ENCODE measurements around the gene BPGM.

Gene BPGM

GRCh38 chr7:134720091-134720935 lies 73.7 kb downstream of the BPGM start:
- no peaks in the 10 kb centered on the region for H3K36me3 ChIP-seq (ENCODE audit: control insufficient read depth in 2 of 2, insufficient read depth in 2 of 2, low read length in 2 of 2)
- no peaks in the 10 kb centered on the region for H3K27me3 ChIP-seq (ENCODE audit: control insufficient read depth in 1 of 2, insufficient read depth in 2 of 2, low read length in 2 of 2)
- H3K27ac ChIP-seq (ENCODE audit: low read length): peak overlapping the region; percentile 69
- H3K9ac ChIP-seq (ENCODE audit: low read length in 2 of 2): no peak overlapping the region
- H3K9me3 ChIP-seq (ENCODE audit: control insufficient read depth in 2 of 2, low read length in 2 of 2): no peaks in the 10 kb centered on the region
- peaks cover 18% of the 10 kb centered on the region for H3K4me1 ChIP-seq (ENCODE audit: control insufficient read depth, insufficient read depth, low read length)
- no peak overlapping the region for H3K4me3 ChIP-seq (ENCODE audit: low read length in 2 of 2)

GRCh38 chr7:134721171-134721570 lies 74.5 kb downstream of the BPGM start:
- Histone ChIP-seq H3K9ac (ENCODE audit: low read length in 2 of 2) (no peak overlapping the region), H3K27ac (ENCODE audit: low read length) (peak overlapping the region; percentile 69), H3K4me1 (ENCODE audit: control insufficient read depth, insufficient read depth, low read length) (peaks cover 18% of the 10 kb centered on the region)

GRCh38 chr7:134722786-134723322 lies 76.2 kb downstream of the BPGM start:
- Histone ChIP-seq H3K27me3 (ENCODE audit: control insufficient read depth in 1 of 2, insufficient read depth in 2 of 2, low read length in 2 of 2) (no peaks in the 10 kb centered on the region), H3K4me1 (ENCODE audit: control insufficient read depth, insufficient read depth, low read length) (peaks cover 18% of the 10 kb centered on the region), H3K27ac (ENCODE audit: low read length) (peak overlapping the region; percentile 37)

More at GRCh38 chr7:134721171-134721570, 74.5 kb downstream of the BPGM start:
- Histone ChIP-seq H3K4me3 (ENCODE audit: low read length in 2 of 2) (no peak overlapping the region), H3K36me3 (ENCODE audit: control insufficient read depth in 2 of 2, insufficient read depth in 2 of 2, low read length in 2 of 2) (no peaks in the 10 kb centered on the region), H3K27me3 (ENCODE audit: control insufficient read depth in 1 of 2, insufficient read depth in 2 of 2, low read length in 2 of 2) (no peaks in the 10 kb centered on the region), H3K9me3 (ENCODE audit: control insufficient read depth in 2 of 2, low read length in 2 of 2) (no peaks in the 10 kb centered on the region)

DNA sequence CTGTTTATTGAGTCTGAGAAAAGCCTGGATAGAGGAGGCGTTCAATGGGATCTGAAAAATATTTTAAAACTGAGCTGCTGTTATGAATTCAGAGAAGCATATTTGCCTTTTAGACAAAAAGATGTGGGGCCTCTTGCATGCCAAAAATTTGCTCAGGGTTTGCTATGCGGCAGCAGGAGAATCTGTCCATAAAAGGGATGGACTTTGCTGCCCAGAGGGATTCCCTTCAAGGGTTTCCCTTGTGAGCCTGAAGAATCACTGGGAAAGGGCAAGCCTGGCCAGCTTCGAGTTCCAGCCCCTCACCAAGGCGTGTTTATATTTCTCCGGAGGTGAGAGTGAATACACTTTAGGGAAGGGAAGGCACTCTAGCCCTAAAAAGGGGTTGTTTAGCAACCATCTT lies 77.2 kb downstream of the BPGM start:
- H3K27ac ChIP-seq (ENCODE audit: low read length): peak overlapping the region; percentile 74

More at GRCh38 chr7:134722786-134723322, 76.2 kb downstream of the BPGM start:
- no peak overlapping the region for H3K9ac ChIP-seq (ENCODE audit: low read length in 2 of 2)
- no peaks in the 10 kb centered on the region for H3K36me3 ChIP-seq (ENCODE audit: control insufficient read depth in 2 of 2, insufficient read depth in 2 of 2, low read length in 2 of 2)
- H3K9me3 ChIP-seq (ENCODE audit: control insufficient read depth in 2 of 2, low read length in 2 of 2): no peaks in the 10 kb centered on the region
- H3K4me3 ChIP-seq (ENCODE audit: low read length in 2 of 2): no peak overlapping the region

GRCh38 chr7:134724606-134725005 lies 78.0 kb downstream of the BPGM start:
- Histone ChIP-seq H3K9ac (ENCODE audit: low read length in 2 of 2) (no peak overlapping the region), H3K36me3 (ENCODE audit: control insufficient read depth in 2 of 2, insufficient read depth in 2 of 2, low read length in 2 of 2) (no peaks in the 10 kb centered on the region), H3K4me1 (ENCODE audit: control insufficient read depth, insufficient read depth, low read length) (peaks cover 23% of the 10 kb centered on the region), H3K4me3 (ENCODE audit: low read length in 2 of 2) (no peak overlapping the region), H3K27me3 (ENCODE audit: control insufficient read depth in 1 of 2, insufficient read depth in 2 of 2, low read length in 2 of 2) (no peaks in the 10 kb centered on the region), H3K9me3 (ENCODE audit: control insufficient read depth in 2 of 2, low read length in 2 of 2) (no peaks in the 10 kb centered on the region), H3K27ac (ENCODE audit: low read length) (peak overlapping the region; percentile 74)

More for the DNA sequence above, 77.2 kb downstream of the BPGM start:
- Histone ChIP-seq H3K9me3 (ENCODE audit: control insufficient read depth in 2 of 2, low read length in 2 of 2) (no peaks in the 10 kb centered on the region), H3K9ac (ENCODE audit: low read length in 2 of 2) (peak overlapping the region; percentile 14 to 29), H3K36me3 (ENCODE audit: control insufficient read depth in 2 of 2, insufficient read depth in 2 of 2, low read length in 2 of 2) (no peaks in the 10 kb centered on the region), H3K27me3 (ENCODE audit: control insufficient read depth in 1 of 2, insufficient read depth in 2 of 2, low read length in 2 of 2) (no peaks in the 10 kb centered on the region), H3K4me3 (ENCODE audit: low read length in 2 of 2) (peak overlapping the region; percentile 13 to 22), H3K4me1 (ENCODE audit: control insufficient read depth, insufficient read depth, low read length) (peaks cover 18% of the 10 kb centered on the region)

GRCh38 chr7:134726581-134726980 lies 79.9 kb downstream of the BPGM start:
- Histone ChIP-seq H3K27ac (ENCODE audit: low read length) (peak overlapping the region; percentile 62), H3K9ac (ENCODE audit: low read length in 2 of 2) (no peak overlapping the region), H3K9me3 (ENCODE audit: control insufficient read depth in 2 of 2, low read length in 2 of 2) (no peaks in the 10 kb centered on the region), H3K27me3 (ENCODE audit: control insufficient read depth in 1 of 2, insufficient read depth in 2 of 2, low read length in 2 of 2) (no peaks in the 10 kb centered on the region), H3K4me3 (ENCODE audit: low read length in 2 of 2) (no peak overlapping the region), H3K36me3 (ENCODE audit: control insufficient read depth in 2 of 2, insufficient read depth in 2 of 2, low read length in 2 of 2) (no peaks in the 10 kb centered on the region), H3K4me1 (ENCODE audit: control insufficient read depth, insufficient read depth, low read length) (peaks cover 39% of the 10 kb centered on the region)

DNA sequence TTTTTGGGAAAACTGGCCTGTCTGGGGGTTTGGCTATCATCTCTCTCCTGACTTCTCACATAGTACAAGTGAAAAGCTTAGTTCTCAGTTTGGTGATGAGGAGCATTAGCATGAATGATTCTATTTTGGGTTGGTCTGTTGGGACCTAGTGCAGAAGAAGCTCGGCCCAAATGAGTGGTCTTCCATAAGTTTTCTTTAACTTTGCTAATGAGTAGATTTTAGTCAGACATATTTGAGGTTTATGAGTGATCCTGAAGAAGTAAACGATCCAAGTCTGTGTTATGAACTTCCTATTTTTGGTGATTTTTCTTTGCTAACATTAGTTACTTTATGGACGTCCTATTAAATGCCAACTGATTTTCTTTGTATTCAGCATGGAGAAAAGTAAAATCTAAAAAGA lies 81.1 kb downstream of the BPGM start:
- H3K9ac ChIP-seq (ENCODE audit: low read length in 2 of 2): no peak overlapping the region
- H3K36me3 ChIP-seq (ENCODE audit: control insufficient read depth in 2 of 2, insufficient read depth in 2 of 2, low read length in 2 of 2): no peaks in the 10 kb centered on the region
- no peaks in the 10 kb centered on the region for H3K9me3 ChIP-seq (ENCODE audit: control insufficient read depth in 2 of 2, low read length in 2 of 2)
- H3K4me1 ChIP-seq (ENCODE audit: control insufficient read depth, insufficient read depth, low read length): peaks cover 39% of the 10 kb centered on the region
- H3K27ac ChIP-seq (ENCODE audit: low read length): peak overlapping the region; percentile 89
- H3K27me3 ChIP-seq (ENCODE audit: control insufficient read depth in 1 of 2, insufficient read depth in 2 of 2, low read length in 2 of 2): no peaks in the 10 kb centered on the region
- H3K4me3 ChIP-seq (ENCODE audit: low read length in 2 of 2): no peak overlapping the region

All from stomach smooth muscle (tissue), 2 donors.